ENCODE measurements around the gene MLXIP.

MLXIP gene

DNA sequence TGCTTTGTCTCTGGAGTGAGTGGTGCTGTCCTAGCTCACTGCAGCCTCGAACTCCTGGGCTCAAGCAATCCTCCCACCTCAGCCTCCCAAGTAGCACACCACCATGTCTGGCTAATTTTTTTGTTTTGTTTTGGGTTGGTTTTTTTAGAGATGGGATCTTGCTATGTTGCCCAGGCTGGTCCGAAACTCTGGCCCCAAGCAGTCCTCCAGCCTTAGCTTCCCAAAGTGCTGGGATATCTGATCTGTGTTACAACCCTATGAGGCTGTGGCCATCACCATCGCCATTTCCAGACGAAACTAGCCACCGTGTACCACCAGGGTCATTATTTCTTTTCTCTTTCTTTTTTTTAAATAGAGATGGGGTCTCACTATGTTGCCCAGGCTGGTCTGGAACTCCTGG lies 92.8 kb downstream of the MLXIP start:
- no peak for TF ChIP-seq SIN3A (IDR thresholded peaks at IDR 0.05; ENCODE audit: borderline replicate concordance, insufficient read depth, low read length)

DNA sequence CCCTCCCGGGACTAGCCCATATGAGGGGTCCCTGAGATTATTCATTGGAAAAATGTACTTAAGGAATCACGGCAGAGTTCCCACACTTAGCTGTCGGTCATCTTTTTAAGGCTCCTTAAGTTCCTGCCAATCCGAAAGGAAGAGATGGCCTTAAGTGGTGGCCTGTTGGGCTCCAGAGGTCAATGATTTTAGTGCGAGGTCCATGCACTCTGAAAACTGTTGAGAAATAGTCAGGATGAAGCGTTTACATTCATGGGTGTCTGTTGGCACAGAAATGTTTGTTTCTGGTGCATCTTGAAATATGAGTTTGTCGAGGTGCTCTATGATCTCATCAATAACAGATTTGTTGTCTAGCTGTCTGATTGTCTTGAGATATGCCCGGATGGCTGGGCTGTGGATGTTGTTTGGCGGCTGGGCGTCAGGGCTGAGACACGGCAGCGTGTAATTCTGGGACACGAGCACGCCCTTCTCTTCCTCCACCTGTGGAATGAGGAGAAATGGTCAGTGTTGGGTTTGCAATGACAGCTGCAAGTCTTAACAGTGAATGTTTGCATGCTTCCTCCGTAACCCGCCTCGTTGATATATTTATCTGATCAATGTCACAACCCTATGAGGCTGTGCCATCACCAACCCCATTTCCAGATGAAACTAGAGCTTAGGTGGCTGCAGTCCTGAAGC lies 93.8 kb downstream of the MLXIP start:
- no peak for TF ChIP-seq SIN3A (IDR thresholded peaks at IDR 0.05; ENCODE audit: borderline replicate concordance, insufficient read depth, low read length)
- no peak for TF ChIP-seq TAF1 (IDR thresholded peaks at IDR 0.05; ENCODE audit: borderline replicate concordance, insufficient read depth, low read length)
- no peak for TF ChIP-seq FOXP2 (optimal IDR thresholded peaks at IDR 0.05; ENCODE audit: borderline replicate concordance, extremely low read depth, extremely low read length, insufficient read depth)
- TF ChIP-seq, protein P1, sequence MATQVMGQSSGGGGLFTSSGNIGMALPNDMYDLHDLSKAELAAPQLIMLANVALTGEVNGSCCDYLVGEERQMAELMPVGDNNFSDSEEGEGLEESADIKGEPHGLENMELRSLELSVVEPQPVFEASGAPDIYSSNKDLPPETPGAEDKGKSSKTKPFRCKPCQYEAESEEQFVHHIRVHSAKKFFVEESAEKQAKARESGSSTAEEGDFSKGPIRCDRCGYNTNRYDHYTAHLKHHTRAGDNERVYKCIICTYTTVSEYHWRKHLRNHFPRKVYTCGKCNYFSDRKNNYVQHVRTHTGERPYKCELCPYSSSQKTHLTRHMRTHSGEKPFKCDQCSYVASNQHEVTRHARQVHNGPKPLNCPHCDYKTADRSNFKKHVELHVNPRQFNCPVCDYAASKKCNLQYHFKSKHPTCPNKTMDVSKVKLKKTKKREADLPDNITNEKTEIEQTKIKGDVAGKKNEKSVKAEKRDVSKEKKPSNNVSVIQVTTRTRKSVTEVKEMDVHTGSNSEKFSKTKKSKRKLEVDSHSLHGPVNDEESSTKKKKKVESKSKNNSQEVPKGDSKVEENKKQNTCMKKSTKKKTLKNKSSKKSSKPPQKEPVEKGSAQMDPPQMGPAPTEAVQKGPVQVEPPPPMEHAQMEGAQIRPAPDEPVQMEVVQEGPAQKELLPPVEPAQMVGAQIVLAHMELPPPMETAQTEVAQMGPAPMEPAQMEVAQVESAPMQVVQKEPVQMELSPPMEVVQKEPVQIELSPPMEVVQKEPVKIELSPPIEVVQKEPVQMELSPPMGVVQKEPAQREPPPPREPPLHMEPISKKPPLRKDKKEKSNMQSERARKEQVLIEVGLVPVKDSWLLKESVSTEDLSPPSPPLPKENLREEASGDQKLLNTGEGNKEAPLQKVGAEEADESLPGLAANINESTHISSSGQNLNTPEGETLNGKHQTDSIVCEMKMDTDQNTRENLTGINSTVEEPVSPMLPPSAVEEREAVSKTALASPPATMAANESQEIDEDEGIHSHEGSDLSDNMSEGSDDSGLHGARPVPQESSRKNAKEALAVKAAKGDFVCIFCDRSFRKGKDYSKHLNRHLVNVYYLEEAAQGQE (IDR thresholded peaks at IDR 0.05; ENCODE audit: insufficient read depth in 1 of 2, low read depth in 2 of 2, low read length in 2 of 2): no peak
- no peak for TF ChIP-seq POLR2AphosphoS5 (IDR thresholded peaks at IDR 0.05; ENCODE audit: low read depth, low read length)

DNA sequence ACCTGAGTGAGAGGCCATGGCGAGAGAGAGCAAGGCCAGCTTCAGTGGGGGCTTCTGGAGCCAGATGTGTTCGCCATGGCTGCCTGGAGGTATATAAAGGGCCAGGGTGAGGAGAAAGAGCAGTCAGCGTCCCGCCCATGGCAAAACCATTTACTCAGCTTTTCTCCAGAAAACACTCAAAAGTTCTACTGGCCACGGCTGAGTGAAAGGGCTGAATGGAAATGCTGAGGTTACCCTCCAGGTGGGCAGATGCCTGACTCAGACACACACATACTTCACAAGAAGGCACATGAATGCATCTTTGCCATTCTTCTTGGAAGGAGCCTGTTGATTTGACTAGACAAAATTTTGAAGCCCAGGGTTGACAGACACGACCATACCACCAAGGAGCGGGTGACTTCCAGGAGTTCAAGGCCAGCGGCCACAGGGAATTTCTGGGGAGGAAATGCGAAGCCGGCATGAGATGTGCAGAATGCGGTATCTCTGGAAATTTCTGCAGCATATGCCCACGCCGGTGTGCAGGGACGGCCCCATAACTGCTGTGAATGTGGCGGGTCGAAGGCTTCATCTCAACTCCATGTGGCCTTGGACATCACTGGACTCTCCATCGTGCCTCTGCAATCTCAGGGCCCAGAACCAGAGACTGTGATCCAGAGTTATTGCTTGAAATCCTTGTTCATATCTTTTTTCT lies 95.7 kb downstream of the MLXIP start, which contains the start of gene IL31:
IL31 (minus strand) TSS at position 67 of the 691 bp plus-strand sequence; CDS start at position 18, 49 bp downstream.
- TF ChIP-seq, protein P1 (IDR thresholded peaks at IDR 0.05; ENCODE audit: insufficient read depth in 1 of 2, low read depth in 2 of 2, low read length in 2 of 2): no peak
- TF ChIP-seq POLR2AphosphoS5 (IDR thresholded peaks at IDR 0.05; ENCODE audit: low read depth, low read length): no peak

DNA sequence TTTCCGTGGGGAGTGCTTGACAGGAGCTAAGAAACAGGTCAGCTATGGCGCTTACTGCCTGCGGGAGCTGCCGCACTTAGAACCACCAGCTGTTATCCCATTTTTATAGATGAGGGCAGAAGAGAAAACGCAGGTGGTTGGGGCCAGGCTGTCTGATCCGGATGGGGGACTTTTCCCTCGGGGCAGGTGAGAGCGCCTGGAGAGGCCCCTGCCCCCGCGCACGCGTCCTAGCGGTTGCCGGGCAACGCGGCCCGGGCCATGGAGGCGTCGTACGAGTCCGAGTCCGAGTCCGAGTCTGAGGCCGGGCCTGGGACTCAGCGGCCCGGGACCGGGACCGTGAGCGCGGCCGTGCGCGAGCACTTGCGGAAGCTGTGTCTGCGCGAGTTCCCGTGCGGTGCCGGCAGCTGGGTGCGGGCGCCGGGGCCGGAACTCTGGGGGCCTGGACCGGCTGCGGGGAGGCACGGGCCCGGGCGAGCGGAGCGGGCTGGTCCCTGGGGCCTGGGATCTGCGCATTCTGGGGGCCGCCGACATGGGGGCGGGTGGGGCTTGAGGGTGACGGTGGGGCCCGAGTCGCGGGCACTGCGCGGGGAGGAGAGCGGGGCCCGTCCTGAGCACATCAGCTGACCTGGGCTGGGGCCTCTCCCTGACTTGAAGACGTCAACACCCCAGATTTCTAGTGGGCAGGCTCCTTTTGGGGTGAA lies 104.5 kb downstream of the MLXIP start, which contains the start of gene LRRC43:
LRRC43 (plus strand) TSS at position 237 of the 701 bp plus-strand sequence; CDS start at position 259, 22 bp downstream.
- TF ChIP-seq, protein P1 (IDR thresholded peaks at IDR 0.05; ENCODE audit: insufficient read depth in 1 of 2, low read depth in 2 of 2, low read length in 2 of 2): no peak
- TF ChIP-seq FOXP2 (optimal IDR thresholded peaks at IDR 0.05; ENCODE audit: borderline replicate concordance, extremely low read depth, extremely low read length, insufficient read depth) (no peak), TAF1 (IDR thresholded peaks at IDR 0.05; ENCODE audit: borderline replicate concordance, insufficient read depth, low read length) (no peak), POLR2AphosphoS5 (IDR thresholded peaks at IDR 0.05; ENCODE audit: low read depth, low read length) (no peak), SIN3A (IDR thresholded peaks at IDR 0.05; ENCODE audit: borderline replicate concordance, insufficient read depth, low read length) (no peak)

DNA sequence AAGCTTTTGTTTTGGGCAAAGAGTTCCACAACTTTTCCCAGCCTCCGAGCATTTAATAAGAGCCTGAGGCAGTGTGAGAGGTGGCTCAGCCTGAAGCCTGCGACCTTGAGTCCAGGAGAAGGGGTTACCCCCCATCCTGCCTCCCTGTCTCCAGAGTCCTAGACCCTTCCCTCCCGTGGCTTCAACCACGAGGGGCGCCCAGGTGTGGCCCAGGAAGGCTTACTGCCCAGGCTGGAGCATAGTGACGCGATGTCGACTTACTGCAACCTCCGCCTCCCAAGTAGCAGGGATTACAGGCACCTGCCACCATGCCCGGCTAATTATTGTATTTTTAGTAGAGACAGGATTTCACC lies 105.0 kb downstream of the MLXIP start:
- TF ChIP-seq FOXP2 (optimal IDR thresholded peaks at IDR 0.05; ENCODE audit: borderline replicate concordance, extremely low read depth, extremely low read length, insufficient read depth) (no peak), SIN3A (IDR thresholded peaks at IDR 0.05; ENCODE audit: borderline replicate concordance, insufficient read depth, low read length) (no peak), TAF1 (IDR thresholded peaks at IDR 0.05; ENCODE audit: borderline replicate concordance, insufficient read depth, low read length) (no peak), POLR2AphosphoS5 (IDR thresholded peaks at IDR 0.05; ENCODE audit: low read depth, low read length) (no peak)
- TF ChIP-seq, protein P1 (IDR thresholded peaks at IDR 0.05; ENCODE audit: insufficient read depth in 1 of 2, low read depth in 2 of 2, low read length in 2 of 2): no peak

Data from PFSK-1 (cell line).